ENCODE data around the gene ADH6.
"Not testable (repeated sequence)": the region's sequence is repeated elsewhere in the genome, so short reads cannot be mapped to it uniquely, and the experiment has no call there.

ADH6 gene

GRCh38 chr4:99219072-99219471, at the start of gene ADH6:
Gene ADH6 (minus strand): TSS chr4:99219246. CDS start chr4:99219152, 94 bp downstream.
- no peak for ATAC-seq (ENCODE audit: low read depth)
- Mint-ChIP-seq H3K4me3 (no peak within 1 kb of the TSS), H3K36me3 (peaks cover 2% of the 10 kb centered on the region), H3K9me3 (peaks cover 3% of the 10 kb centered on the region), H3K4me1 (peaks cover 2% of the 10 kb centered on the region), H3K27me3 (peaks cover 3% of the 10 kb centered on the region), H3K27ac (no peak within 1 kb of the TSS)
- DNase-seq (ENCODE audit: low spot score in 2 of 2) = no peak

GRCh38 chr4:99264927-99265326, 45.9 kb upstream of the ADH6 start:
- Mint-ChIP-seq H3K27me3 (peaks cover 5% of the 10 kb centered on the region), H3K4me1 (no peaks in the 10 kb centered on the region), H3K9me3 (peaks cover 6% of the 10 kb centered on the region), H3K27ac (no peak overlapping the region), H3K4me3 (no peak overlapping the region), H3K36me3 (peaks cover 2% of the 10 kb centered on the region)
- DNase-seq (ENCODE audit: low spot score in 2 of 2) (no peak), ATAC-seq (ENCODE audit: low read depth) (no peak)

DNA sequence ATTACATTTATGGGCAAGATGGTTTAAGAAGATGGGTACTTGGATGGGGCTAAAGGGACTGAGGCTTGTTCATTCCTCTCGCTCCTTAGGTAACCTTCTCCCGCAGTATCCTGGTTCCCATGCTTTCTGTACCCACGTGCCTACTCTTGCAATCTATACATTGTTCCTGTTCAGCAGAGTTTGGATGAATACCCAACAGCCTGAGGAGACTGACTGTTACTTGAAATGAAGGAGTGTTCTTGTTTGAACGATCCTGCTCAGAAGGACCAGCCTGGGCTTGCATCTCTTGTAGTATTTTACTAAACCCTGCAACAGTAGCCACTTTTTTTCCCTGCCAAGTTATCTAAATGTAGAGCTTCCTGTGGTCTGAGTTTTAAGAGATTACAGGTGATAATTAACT, 33.7 kb upstream of the ADH6 start:
- ATAC-seq (ENCODE audit: low read depth) (no peak), DNase-seq (ENCODE audit: low spot score in 2 of 2) (no peak)
- H3K4me3 Mint-ChIP-seq = no peak overlapping the region
- no peaks in the 10 kb centered on the region for H3K36me3 Mint-ChIP-seq
- H3K9me3 Mint-ChIP-seq = peaks cover 2% of the 10 kb centered on the region
- H3K27me3 Mint-ChIP-seq = peaks cover 2% of the 10 kb centered on the region
- H3K27ac Mint-ChIP-seq = no peak overlapping the region
- no peaks in the 10 kb centered on the region for H3K4me1 Mint-ChIP-seq

GRCh38 chr4:99248714-99249113, 29.7 kb upstream of the ADH6 start:
- H3K9me3 Mint-ChIP-seq = peaks cover 10% of the 10 kb centered on the region
- no peaks in the 10 kb centered on the region for H3K4me1 Mint-ChIP-seq
- DNase-seq (ENCODE audit: low spot score in 2 of 2) (no peak), ATAC-seq (ENCODE audit: low read depth) (no peak)
- H3K4me3 Mint-ChIP-seq = no peak overlapping the region
- no peaks in the 10 kb centered on the region for H3K36me3 Mint-ChIP-seq
- no peak overlapping the region for H3K27ac Mint-ChIP-seq
- peaks cover 2% of the 10 kb centered on the region for H3K27me3 Mint-ChIP-seq

- no peaks in the 10 kb centered on the region for H3K4me1 Mint-ChIP-seq
- H3K36me3 Mint-ChIP-seq = peaks cover 2% of the 10 kb centered on the region
- peaks cover 3% of the 10 kb centered on the region for H3K9me3 Mint-ChIP-seq
- no peak for DNase-seq (ENCODE audit: low spot score in 2 of 2)
- no peak overlapping the region for H3K4me3 Mint-ChIP-seq
- H3K27ac Mint-ChIP-seq = no peak overlapping the region
- peaks cover 2% of the 10 kb centered on the region for H3K27me3 Mint-ChIP-seq
- ATAC-seq (ENCODE audit: low read depth) = no peak
Observed at GRCh38 chr4:99235955-99236354, 16.9 kb upstream of the ADH6 start.

DNA sequence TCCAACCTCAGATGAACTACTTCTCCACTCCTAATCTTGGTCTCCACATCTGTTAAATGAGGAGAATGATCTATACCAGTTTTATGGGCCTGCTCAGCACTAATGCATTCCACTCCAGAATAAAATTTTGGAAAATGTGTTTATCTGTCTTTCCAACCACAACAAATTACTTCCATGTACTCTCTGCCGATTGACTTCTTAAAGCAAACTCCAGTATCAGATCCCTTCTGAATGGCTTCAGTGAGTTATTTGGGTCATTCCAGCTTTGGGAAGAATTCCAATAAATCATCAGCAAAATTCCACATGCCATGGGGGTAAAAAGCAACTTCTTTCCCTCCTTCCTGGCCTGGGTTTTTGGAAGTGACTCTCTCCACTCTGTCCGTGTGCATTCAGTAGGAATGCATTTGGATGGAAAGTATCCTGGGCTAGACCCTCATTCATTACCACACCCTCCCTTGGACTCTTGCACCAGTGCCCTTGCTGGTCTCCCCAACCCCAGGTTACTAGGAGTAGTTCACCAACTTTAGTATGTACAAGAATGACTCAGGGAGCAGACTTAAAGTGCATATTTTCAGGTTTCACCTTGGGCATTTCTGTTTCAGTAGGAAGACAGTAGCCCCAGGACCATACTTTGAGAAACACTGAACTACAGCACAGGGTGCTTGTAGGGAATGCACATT, 15.4 kb upstream of the ADH6 start:
- Mint-ChIP-seq H3K36me3 (peaks cover 2% of the 10 kb centered on the region), H3K4me1 (no peaks in the 10 kb centered on the region), H3K27me3 (peaks cover 2% of the 10 kb centered on the region), H3K9me3 (peaks cover 9% of the 10 kb centered on the region), H3K27ac (no peak overlapping the region), H3K4me3 (no peak overlapping the region)
- ATAC-seq (ENCODE audit: low read depth) = no peak
- no peak for DNase-seq (ENCODE audit: low spot score in 2 of 2)

DNA sequence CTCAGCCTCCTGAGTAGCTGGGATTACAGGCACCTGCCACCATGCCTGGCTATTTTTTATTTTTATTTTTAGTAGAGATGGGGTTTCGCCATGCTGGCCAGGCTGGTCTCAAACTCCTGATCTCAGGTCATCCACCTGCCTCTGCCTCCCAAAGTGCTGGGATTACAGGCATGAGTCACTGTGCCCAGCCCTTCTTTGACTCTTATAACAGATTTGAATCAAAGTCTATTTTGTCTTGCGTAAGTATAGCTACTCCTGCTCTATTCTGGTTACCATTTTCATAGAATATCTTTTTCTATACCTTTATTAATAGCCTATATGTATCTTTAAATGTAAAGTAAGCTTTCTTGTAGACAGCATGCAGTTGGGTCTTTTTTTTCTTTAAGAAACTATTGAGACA, 14.4 kb upstream of the ADH6 start:
- not testable (repeated sequence) for ATAC-seq (ENCODE audit: low read depth); DNase-seq (ENCODE audit: low spot score in 2 of 2); H3K27ac Mint-ChIP-seq; H3K4me3 Mint-ChIP-seq; H3K27me3 Mint-ChIP-seq; H3K4me1 Mint-ChIP-seq; H3K36me3 Mint-ChIP-seq
- peaks cover 11% of the 10 kb centered on the region for H3K9me3 Mint-ChIP-seq

DNA sequence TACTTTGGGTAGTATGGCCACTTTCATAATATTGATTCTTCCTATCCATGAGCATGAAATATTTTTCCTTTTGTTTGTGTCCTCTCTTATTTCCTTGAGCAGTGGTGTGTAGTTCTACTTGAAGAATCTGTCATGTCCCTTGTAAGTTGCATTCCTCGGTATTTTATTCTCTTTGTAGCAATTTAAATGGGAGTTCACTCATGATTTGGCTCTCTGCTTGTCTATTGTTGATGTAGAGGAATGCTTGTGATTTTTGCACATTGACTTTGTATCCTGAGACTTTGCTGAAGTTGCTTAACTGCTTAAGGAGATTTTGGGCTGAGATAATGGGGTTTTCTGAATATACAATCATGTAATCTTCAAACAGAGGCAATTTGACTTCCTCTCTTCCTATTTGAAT, 9.7 kb upstream of the ADH6 start:
- DNase-seq (ENCODE audit: low spot score in 2 of 2); H3K4me1 Mint-ChIP-seq; H3K27ac Mint-ChIP-seq; ATAC-seq (ENCODE audit: low read depth); H3K27me3 Mint-ChIP-seq; H3K36me3 Mint-ChIP-seq; H3K4me3 Mint-ChIP-seq; H3K9me3 Mint-ChIP-seq: not testable (repeated sequence)

DNA sequence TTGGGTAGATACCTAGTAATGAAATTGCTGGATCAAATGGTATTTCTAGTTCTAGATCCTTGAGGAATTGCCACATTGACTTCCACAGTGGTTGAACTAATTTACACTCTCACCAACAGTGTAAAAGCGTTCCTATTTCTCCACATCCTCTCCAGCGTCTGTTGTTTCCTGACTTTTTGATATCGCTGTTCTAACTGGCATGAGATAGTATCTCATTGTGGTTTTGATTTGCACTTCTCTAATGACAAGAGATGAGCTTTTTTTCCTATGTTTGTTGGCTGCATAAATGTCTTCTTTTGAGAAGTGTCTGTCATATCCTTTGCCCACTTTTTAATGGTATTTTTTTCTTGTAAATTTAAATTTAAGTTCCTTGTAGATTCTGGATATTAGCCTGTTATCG, 8.6 kb upstream of the ADH6 start:
- not testable (repeated sequence) for H3K36me3 Mint-ChIP-seq; ATAC-seq (ENCODE audit: low read depth); H3K27ac Mint-ChIP-seq; H3K4me3 Mint-ChIP-seq; H3K27me3 Mint-ChIP-seq; H3K9me3 Mint-ChIP-seq; H3K4me1 Mint-ChIP-seq; DNase-seq (ENCODE audit: low spot score in 2 of 2)

DNA sequence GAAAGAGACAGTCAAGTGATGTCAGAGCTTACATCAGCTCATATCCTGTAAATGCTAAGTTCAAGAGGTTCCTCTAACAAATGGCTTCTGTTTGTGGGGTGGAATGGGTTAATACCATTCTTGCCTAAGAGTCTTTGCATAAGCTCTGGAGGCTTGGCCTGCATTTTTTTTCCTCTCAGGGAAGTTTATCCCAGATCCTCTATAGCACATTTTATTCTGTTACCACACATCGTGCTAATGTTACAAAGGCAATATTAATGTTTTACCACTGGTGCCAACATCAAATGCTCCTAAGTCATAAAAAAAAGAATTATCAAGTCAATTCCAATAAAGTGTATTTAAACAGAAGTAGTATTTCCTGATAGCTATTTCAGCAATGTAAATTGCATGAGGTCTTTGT, 2.9 kb upstream of the ADH6 start:
- ATAC-seq (ENCODE audit: low read depth) = no peak
- peaks cover 3% of the 10 kb centered on the region for H3K27me3 Mint-ChIP-seq
- H3K9me3 Mint-ChIP-seq = peaks cover 3% of the 10 kb centered on the region

GRCh38 chr4:99219479-99219878, 433 bp upstream of the ADH6 start:
- H3K36me3 Mint-ChIP-seq = peaks cover 2% of the 10 kb centered on the region
- DNase-seq (ENCODE audit: low spot score in 2 of 2) (no peak), ATAC-seq (ENCODE audit: low read depth) (no peak)
- H3K27me3 Mint-ChIP-seq = peaks cover 3% of the 10 kb centered on the region
- peaks cover 3% of the 10 kb centered on the region for H3K9me3 Mint-ChIP-seq
- H3K4me3 Mint-ChIP-seq = no peak overlapping the region
- no peak overlapping the region for H3K27ac Mint-ChIP-seq
- H3K4me1 Mint-ChIP-seq = peaks cover 2% of the 10 kb centered on the region

More for the DNA sequence above, 2.9 kb upstream of the ADH6 start:
- Mint-ChIP-seq H3K27ac (no peak overlapping the region), H3K4me1 (peaks cover 2% of the 10 kb centered on the region), H3K4me3 (no peak overlapping the region), H3K36me3 (peaks cover 2% of the 10 kb centered on the region)
- DNase-seq (ENCODE audit: low spot score in 2 of 2) = no peak

DNA sequence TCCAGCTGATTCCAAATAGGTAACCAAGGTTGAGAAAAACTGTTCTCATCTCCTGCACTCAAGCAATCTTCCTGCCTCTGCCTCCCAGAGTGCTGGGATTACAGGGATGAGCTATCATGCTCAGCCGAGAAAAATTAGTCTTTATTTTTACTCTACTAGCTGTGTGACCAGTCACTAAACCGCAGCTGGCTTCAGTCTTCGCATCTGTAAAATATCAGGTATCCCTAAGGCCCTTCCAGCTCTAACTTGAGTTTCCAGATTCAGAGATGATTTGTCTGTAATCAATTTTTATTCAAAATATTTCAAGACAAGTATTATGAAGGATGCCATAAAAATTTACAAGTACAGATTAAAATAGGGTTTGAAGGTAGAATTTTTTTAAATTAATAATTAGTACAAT, 3.5 kb downstream of the ADH6 start:
- ATAC-seq (ENCODE audit: low read depth) (no peak), DNase-seq (ENCODE audit: low spot score in 2 of 2) (no peak)
- peaks cover 3% of the 10 kb centered on the region for H3K27me3 Mint-ChIP-seq
- no peak overlapping the region for H3K27ac Mint-ChIP-seq
- H3K4me1 Mint-ChIP-seq = peaks cover 4% of the 10 kb centered on the region
- no peak overlapping the region for H3K4me3 Mint-ChIP-seq
- peaks cover 5% of the 10 kb centered on the region for H3K9me3 Mint-ChIP-seq
- H3K36me3 Mint-ChIP-seq = peaks cover 2% of the 10 kb centered on the region

GRCh38 chr4:99210789-99211188, 8.3 kb downstream of the ADH6 start:
- no peak overlapping the region for H3K27ac Mint-ChIP-seq
- no peak overlapping the region for H3K4me3 Mint-ChIP-seq
- no peak for ATAC-seq (ENCODE audit: low read depth)
- no peaks in the 10 kb centered on the region for H3K27me3 Mint-ChIP-seq
- H3K36me3 Mint-ChIP-seq = no peaks in the 10 kb centered on the region
- no peak for DNase-seq (ENCODE audit: low spot score in 2 of 2)
- H3K4me1 Mint-ChIP-seq = peaks cover 2% of the 10 kb centered on the region
- H3K9me3 Mint-ChIP-seq = peaks cover 2% of the 10 kb centered on the region

DNA sequence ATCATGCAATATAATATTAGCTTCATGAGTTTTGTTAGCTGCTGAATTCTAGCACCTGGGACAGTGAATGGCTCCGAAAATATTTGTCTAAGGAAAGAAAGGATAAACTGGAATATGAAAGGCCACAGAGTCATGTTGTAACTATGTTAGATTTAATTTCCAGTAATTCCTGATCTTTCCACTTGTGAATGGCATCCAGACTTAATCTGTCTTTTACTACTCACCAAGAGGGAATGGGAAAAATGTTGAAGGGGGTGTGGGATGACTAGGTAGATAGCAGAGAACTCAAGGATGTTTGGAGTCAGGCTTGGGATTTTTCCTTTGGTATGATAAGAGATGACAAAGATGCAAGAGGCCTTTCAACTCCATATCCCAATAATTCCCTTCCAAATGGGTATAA, 9.4 kb downstream of the ADH6 start:
- Mint-ChIP-seq H3K27me3 (no peaks in the 10 kb centered on the region), H3K4me1 (peaks cover 2% of the 10 kb centered on the region), H3K4me3 (no peak overlapping the region), H3K36me3 (no peaks in the 10 kb centered on the region), H3K9me3 (peaks cover 2% of the 10 kb centered on the region), H3K27ac (no peak overlapping the region)
- ATAC-seq (ENCODE audit: low read depth) (no peak), DNase-seq (ENCODE audit: low spot score in 2 of 2) (no peak)

- DNase-seq (ENCODE audit: low spot score in 2 of 2) (no peak), ATAC-seq (ENCODE audit: low read depth) (no peak)
- H3K27ac Mint-ChIP-seq = no peak overlapping the region
- H3K9me3 Mint-ChIP-seq = peaks cover 2% of the 10 kb centered on the region
- H3K27me3 Mint-ChIP-seq = no peaks in the 10 kb centered on the region
- H3K36me3 Mint-ChIP-seq = no peaks in the 10 kb centered on the region
- no peak overlapping the region for H3K4me3 Mint-ChIP-seq
- H3K4me1 Mint-ChIP-seq = peaks cover 2% of the 10 kb centered on the region
Observed at GRCh38 chr4:99208719-99209075, 10.3 kb downstream of the ADH6 start.

Data from memory B cell (primary cell).